Urinary bladder (tissue), 4 donors: ENCODE data around the gene PNMA8B. TPM values are rescaled to one million over a fixed set of nuclear protein-coding genes. Genes with fewer than 3 reads are reported as not detected.
"Not testable (repeated sequence)": the region's sequence is repeated elsewhere in the genome, so short reads cannot be mapped to it uniquely, and the experiment has no call there.

Experiments
- DNase-seq: peaks from one replicate; pipeline ENCODE4 v3.0.0-alpha.2; 2015; ENCODE audit errors: extremely low spot score
- H3K27ac ChIP-seq: one replicate; pipeline ENCODE4 v1.5.1; 2013; ENCODE audit warnings: low read depth, mild to moderate bottlenecking, moderate library complexity
- H3K36me3 ChIP-seq: one replicate; pipeline ENCODE4 v1.6.1; 2013; ENCODE audit warnings: mild to moderate bottlenecking, moderate library complexity; ENCODE audit not compliant: insufficient read depth
- H3K4me1 ChIP-seq: one replicate; pipeline ENCODE4 v1.6.1; 2013; ENCODE audit warnings: mild to moderate bottlenecking, moderate library complexity; ENCODE audit not compliant: insufficient read depth
- H3K4me3 ChIP-seq: one replicate; pipeline ENCODE4 v1.5.1; 2013; ENCODE audit warnings: low read depth, low read length
- WGBS: extraction: QIAGEN DNeasy Blood & Tissue Kit; methylation state at CpG from one replicate; pipeline ENCODE4 v1.1.7; 2013; 5-methylcytosine and 5-hydroxymethylcytosine counted together
- polyA plus RNA-seq: library from polyadenylated mRNA; stranded (reverse); fragments of 200-250 nt; gene quantifications from one replicate; pipeline ENCODE4 v1.2.3, GENCODE V29; 2013
- total RNA-seq: library from RNA; depleted of rRNA; stranded (reverse); fragments of >200 nt; gene quantifications from one replicate; pipeline ENCODE4 v1.2.3, GENCODE V29; 2014
- donor health status: healthy with polysubstance abuse.
- donor health status: healthy.

PNMA8B gene
- total and polyA plus RNA-seq, 2 donors, result 2.8 to 4.0 TPM

DNA sequence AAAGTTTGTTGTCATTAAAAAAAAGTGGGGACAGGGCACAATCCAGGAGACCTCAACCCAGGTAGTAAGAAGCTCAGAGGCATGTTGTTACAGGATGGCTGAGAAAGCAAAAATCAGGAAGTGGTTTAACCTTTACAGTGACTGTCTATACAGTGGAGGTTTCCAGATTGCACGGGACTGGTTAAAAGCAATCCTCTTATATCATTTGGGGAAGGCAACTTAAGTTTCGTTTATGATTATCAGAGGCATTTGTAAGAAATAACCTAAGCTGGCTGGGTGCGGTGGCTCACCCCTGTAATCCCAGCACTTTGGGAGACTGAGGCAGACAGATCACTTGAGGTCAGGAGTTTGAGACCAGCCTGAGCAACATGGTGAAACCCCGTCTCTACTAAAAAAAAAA lies 27.3 kb upstream of the PNMA8B start:
- WGBS, result 69% methylated on average over 4 of the region's 4 CpGs
- DNase-seq, H3K4me3 ChIP-seq, H3K27ac ChIP-seq, H3K36me3 ChIP-seq, H3K4me1 ChIP-seq: not testable (repeated sequence)

DNA sequence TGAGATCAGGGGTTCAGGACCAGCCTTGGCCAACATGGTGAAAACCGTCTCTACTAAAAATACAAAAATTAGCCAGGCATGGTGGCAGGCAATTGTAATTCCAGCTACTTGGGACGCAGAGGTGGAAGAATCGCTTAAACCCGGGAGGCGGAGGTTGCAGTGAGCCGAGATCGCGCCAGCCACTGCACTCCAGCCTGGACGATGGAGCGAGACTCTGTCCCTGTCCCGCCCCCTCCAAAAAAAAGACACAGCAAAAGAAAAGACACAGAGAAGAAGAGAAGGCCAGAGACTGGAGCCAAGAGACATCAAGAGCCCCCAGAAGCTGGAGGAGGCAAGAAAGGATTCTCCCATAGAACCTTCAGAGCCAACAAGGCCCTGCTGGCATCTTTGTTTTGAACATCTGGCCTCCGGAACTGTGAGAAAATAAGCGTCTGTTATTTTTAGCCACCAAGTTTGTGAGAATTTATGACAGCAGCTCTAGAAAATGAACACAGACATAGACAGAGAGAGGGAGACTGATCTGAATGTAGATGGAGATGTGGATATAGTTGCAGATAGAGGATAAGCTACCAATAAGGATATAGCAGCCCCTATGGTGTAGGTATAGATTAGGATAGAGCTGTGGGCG lies 25.7 kb upstream of the PNMA8B start:
- 90% methylated on average over 14 of the region's 14 CpGs for WGBS
- no peak for DNase-seq

DNA sequence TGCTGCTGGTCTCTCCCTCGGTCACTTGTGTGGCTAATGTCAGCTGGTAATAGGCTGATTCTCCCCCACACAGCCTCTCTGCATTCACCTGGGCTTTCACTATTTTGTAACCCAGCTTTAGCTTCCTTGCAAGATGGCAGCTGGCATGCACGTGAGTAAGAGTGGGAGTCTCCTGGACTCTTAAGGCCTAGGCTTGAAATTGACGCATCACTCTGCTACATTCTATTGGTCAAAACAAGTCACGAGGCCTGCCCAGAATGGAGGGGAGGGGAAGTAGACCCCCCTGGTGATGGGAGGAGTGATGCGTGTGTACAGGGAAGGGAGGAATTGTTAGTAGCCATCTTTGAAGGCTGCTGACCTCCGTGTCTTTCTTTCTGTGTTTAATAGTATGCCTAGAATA lies 24.9 kb upstream of the PNMA8B start:
- Histone ChIP-seq H3K4me3 (no peak overlapping the region), H3K36me3 (no peaks in the 10 kb centered on the region), H3K4me1 (no peaks in the 10 kb centered on the region), H3K27ac (no peak overlapping the region)
- DNase-seq, result no peak
- 84% methylated on average over 6 of the region's 6 CpGs for WGBS

More for the DNA sequence above, 25.7 kb upstream of the PNMA8B start:
- no peak overlapping the region for H3K27ac ChIP-seq
- H3K4me3 ChIP-seq, result no peak overlapping the region
- H3K36me3 ChIP-seq, result no peaks in the 10 kb centered on the region
- no peaks in the 10 kb centered on the region for H3K4me1 ChIP-seq

DNA sequence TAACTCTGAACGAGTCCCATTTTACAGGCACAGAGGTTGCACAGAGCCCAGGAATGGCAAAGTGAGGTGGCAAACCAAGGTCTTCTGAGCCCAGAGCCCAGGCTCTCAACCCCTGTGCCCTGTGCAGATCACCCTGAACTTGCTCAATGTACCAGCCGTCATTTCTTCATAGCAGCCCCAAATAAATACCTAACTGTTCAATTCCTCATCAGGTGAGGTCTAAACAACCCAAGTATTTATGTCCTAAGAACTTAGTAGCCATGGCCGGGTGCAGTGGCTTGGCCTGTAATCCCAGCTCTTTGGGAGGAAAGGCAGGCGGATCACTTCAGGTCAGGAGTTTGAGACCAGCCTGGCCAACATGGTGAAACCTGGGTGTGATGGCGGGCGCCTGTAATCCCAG lies 21.8 kb upstream of the PNMA8B start:
- Histone ChIP-seq H3K27ac (no peak overlapping the region), H3K4me3 (no peak overlapping the region), H3K36me3 (no peaks in the 10 kb centered on the region), H3K4me1 (no peaks in the 10 kb centered on the region)
- WGBS, result 86% methylated on average over 6 of the region's 6 CpGs
- DNase-seq, result no peak

DNA sequence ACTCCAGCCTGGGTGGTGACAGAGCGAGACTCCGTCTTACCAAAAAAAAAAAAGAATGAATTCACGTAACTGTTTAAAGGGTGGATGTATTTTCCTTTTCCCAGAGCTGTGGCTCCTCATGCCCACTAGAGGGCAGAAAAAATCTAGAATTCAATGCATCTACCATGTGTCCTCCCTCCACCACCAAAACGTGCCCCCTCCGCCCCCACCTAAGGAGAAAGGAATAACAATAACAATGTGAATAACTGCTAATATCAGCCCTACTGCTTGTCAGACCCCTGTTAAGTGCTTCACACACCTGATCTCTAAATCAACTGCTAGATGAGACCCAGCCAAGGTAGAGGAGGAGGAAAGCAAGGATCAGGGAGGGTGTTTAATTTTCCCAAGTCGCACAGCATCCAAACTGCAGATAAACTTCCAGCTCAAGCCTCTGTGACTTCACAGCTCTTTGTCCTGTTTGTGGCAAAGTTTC lies 20.2 kb upstream of the PNMA8B start:
- Histone ChIP-seq H3K36me3 (no peaks in the 10 kb centered on the region), H3K27ac (no peak overlapping the region), H3K4me1 (no peaks in the 10 kb centered on the region), H3K4me3 (no peak overlapping the region)
- no peak for DNase-seq
- WGBS, result 23% methylated on average over 6 of the region's 6 CpGs

DNA sequence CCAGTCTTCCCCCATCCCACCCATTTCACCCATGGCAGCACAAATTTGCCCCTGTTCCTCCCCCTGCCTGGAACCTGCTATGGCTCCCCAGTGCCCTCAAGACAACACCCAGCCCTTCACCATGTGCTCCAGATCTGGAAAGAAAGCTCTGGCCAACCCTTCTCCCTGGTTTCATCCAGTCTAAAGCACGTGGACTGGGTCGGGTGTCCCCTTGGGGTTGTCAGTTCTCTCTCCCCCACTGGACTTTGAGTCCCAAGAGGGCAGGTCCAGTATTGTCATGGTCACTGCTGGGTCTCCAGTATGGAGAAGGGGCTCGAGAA lies 19.6 kb upstream of the PNMA8B start:
- no peak overlapping the region for H3K27ac ChIP-seq
- 73% methylated on average over 3 of the region's 3 CpGs for WGBS
- no peaks in the 10 kb centered on the region for H3K36me3 ChIP-seq
- DNase-seq, result no peak
- H3K4me3 ChIP-seq, result no peak overlapping the region
- H3K4me1 ChIP-seq, result no peaks in the 10 kb centered on the region

DNA sequence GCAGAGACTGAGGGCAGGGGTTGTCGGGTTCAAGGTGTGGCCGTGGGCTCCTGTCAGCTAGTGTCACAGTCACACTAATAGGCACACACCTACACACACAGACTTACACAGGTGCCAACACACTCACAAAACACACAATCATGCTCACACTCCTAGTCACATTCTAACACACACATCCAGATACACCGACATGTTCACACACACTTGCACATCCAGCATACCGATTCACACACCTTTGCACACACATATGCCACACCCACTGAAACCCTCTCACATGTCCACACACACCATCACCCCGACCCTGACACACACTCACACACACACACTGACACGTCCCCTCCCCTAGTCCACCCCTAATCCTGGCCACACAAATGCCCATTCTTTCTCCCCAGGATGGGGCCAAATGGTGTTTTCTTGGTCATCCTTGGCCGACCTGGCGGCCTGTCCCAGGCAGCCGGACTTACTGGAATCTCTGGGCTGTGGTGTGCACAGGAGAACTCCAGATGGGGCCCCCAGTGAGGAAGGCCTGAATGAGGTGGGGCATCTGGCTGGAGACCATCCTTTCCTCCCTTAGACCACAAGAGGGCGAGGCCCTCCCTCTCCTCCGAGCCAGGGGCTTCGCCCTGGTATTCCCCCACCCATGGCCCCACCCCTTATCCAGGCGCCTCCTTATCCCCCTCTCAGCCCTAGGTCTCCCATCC lies 19.1 kb upstream of the PNMA8B start:
- no peak overlapping the region for H3K27ac ChIP-seq
- no peaks in the 10 kb centered on the region for H3K36me3 ChIP-seq
- no peak for DNase-seq
- H3K4me1 ChIP-seq, result no peaks in the 10 kb centered on the region
- H3K4me3 ChIP-seq, result no peak overlapping the region
- 65% methylated on average over 13 of the region's 13 CpGs for WGBS

DNA sequence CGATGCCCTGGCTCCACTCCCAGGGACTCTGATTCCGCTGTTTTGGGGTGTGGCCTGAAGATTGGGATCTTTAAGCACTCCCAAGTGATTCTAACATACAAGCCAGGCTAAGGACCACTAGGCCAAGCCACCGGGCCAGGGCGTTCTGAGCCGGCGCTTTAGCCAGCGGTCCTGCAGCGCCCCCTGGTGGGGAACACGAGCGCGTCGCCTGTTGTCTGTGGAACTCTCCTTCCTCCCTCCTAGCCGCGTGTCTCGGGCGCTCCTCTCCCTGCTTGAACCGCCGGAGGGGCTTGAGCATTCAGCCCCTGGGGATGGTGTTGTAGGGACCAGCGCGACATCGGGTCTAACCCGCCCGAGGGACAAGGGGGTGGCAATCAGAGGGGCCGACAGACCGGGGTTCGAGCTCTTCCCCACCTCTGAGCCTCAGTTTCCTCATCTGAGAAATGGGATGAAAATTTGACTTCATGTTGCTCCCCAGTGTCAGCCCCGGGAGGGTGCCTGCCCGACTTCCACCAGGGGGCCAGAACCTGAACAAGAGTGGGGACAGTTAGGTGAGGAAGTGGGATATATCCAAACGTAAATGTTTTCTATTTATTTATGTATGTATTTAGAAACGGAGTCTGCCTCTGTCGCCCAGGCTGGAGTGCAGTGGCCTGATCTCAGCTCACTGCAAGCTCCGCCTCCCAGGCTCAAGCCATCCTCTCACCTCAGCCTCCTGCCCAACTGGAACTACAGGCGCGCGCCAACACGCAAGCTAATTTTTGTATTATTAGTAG lies 18.0 kb upstream of the PNMA8B start:
- Histone ChIP-seq H3K4me1 (no peaks in the 10 kb centered on the region), H3K4me3 (no peak overlapping the region), H3K27ac (no peak overlapping the region), H3K36me3 (no peaks in the 10 kb centered on the region)
- WGBS, result 25% methylated on average over 36 of the region's 36 CpGs
- no peak for DNase-seq

DNA sequence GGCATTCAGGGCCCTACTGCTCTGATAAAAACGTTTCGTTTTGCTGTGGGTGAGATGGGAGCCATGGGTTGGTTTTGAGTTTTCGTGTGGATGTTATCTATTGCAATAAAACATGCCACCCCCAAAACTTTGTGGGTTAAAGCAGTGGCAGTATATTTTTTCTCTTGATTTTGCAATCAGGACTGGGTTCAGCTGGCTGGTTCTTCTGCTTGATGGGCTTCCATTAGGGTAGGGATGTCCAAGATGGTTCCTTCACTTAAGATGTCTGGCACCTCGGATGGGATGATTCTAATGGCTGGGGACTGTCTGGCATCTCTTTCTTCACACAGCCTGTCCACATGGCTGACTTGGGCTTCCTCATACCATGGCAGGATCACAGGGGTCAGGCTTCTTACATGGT lies 15.6 kb upstream of the PNMA8B start:
- Histone ChIP-seq H3K4me1 (no peaks in the 10 kb centered on the region), H3K4me3 (no peak overlapping the region), H3K36me3 (no peaks in the 10 kb centered on the region), H3K27ac (no peak overlapping the region)
- no peak for DNase-seq
- WGBS, result 79% methylated on average over 4 of the region's 4 CpGs

DNA sequence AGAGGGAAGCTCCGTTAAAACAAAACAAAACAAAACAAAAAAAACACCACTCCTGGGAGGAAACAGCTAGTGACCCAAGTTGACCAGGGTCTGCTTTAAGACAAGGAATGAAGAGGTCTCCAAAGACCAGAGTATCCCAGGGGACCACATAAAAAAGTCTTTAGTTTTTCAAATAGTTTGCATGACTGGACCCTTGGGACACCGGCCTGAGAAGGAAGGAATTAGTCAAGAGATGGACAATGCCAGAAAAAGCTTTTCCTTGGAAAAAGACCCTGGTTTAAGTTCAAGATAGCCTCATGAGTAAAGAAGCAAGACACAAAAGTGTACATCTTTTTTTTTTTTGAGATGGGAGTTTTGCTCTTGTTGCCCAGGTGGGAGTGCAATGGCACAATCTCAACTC lies 12.5 kb upstream of the PNMA8B start:
- 59% methylated on average over 2 of the region's 2 CpGs for WGBS
- no peak for DNase-seq
- H3K4me1 ChIP-seq, result no peaks in the 10 kb centered on the region
- no peaks in the 10 kb centered on the region for H3K36me3 ChIP-seq
- no peak overlapping the region for H3K4me3 ChIP-seq
- no peak overlapping the region for H3K27ac ChIP-seq

DNA sequence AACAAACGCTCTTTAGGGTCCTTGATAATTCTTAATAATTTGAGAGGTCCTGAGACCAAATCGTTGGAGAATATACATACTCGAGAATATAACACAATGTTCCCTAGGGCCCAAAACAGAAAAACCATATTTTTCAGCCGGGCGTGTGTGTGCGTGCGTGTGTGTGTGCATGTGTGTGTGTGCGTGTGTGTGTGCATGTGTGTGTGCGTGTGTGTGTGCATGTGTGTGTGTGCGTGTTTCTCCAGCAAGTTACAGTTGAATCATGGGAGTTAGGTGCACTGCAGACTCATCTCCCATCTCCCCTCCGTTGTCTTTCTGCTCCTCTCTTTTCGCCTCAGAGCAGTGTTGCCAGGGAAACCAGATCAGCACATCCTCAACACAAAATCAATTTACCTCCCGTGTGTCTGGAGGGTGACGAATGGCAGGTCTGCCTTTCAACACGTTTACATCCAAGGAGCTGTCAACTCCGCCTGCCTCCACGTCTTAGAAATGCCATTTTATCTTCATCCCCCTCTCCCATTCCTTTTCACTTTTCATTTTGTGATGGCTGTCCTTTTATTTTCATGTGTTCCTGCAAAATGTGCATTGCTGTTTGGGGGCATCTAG lies 8.3 kb upstream of the PNMA8B start:
- WGBS, result 69% methylated on average over 17 of the region's 17 CpGs
- Histone ChIP-seq H3K36me3 (no peaks in the 10 kb centered on the region), H3K4me1 (no peaks in the 10 kb centered on the region), H3K27ac (no peak overlapping the region), H3K4me3 (no peak overlapping the region)
- DNase-seq, result no peak

DNA sequence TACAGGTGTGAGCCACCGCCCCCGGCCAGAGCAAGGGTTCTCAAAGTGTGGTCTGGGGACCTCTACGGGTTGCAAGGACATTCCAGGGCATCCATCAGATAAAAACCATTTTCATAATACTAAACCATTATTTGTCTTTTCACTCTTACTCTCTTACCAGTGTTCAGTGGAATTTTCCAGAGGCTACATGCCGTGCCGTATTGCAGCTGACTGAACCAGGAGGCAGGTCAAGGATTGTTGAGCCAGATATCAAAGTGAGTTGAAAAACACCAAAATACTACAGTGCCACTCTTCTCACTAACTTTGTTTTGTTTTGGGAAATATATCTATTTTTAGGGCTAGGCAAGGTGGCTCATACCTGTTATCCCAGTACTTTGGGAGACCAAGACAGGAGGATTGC lies 7.2 kb upstream of the PNMA8B start:
- H3K36me3 ChIP-seq, result no peaks in the 10 kb centered on the region
- WGBS, result 94% methylated on average over 5 of the region's 5 CpGs
- H3K27ac ChIP-seq, result no peak overlapping the region
- H3K4me3 ChIP-seq, result no peak overlapping the region
- DNase-seq, result no peak
- no peaks in the 10 kb centered on the region for H3K4me1 ChIP-seq

DNA sequence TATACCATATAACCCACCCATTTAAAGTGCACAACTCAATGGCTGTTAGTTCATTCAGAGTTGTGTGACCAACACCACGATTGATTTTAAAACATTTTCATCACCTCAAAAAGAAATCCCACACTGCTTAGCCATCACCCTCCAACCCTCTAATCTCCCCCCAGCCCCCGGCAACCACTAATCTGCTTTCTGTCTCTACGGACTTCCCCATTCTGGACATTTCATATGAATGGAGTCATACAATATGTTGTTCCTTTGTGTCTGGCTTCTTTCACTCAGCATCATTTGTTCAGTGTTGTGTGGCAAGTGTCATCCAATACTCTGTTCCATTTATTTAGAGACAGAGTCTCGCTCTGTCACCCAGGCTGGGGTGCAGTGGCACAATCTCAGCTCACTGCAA lies 4.0 kb upstream of the PNMA8B start:
- Histone ChIP-seq H3K4me1 (no peaks in the 10 kb centered on the region), H3K27ac (no peak overlapping the region), H3K4me3 (no peak overlapping the region), H3K36me3 (no peaks in the 10 kb centered on the region)
- 63% methylated on average over 4 of the region's 4 CpGs for WGBS
- DNase-seq, result no peak

DNA sequence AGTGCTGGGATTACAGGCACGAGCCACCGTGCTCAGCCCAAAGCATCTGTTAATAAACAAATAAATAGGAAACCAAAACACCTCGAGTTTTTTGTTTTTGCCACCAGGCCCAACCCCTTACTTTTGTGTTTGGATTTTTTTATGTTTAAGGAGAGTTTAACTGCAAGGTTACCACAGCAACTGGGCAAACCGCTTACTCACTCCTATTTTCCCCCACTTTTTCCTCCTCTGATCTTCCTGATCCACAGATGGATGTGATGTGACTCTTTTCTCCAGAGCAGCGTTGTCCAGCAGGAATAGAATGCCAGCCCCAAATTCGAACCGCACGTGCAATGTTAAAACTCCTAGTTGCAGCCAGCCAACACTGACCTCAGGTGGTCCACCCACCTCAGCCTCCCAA lies 2.1 kb upstream of the PNMA8B start:
- WGBS, result 79% methylated on average over 8 of the region's 8 CpGs
- DNase-seq, result no peak
- H3K36me3 ChIP-seq, result no peaks in the 10 kb centered on the region
- no peak overlapping the region for H3K27ac ChIP-seq
- H3K4me3 ChIP-seq, result no peak overlapping the region
- H3K4me1 ChIP-seq, result no peaks in the 10 kb centered on the region
